Measurements from ENCODE around the gene AIFM1. TPM values are rescaled to one million over a fixed set of nuclear protein-coding genes. Genes with fewer than 3 reads are reported as not detected.
A peak's percentile ranks its signal among the peaks of the same experiment; 100 is the strongest.

The AIFM1 gene
- total RNA-seq, 1 experiment from 2014 or later, result 69.4 TPM

DNA sequence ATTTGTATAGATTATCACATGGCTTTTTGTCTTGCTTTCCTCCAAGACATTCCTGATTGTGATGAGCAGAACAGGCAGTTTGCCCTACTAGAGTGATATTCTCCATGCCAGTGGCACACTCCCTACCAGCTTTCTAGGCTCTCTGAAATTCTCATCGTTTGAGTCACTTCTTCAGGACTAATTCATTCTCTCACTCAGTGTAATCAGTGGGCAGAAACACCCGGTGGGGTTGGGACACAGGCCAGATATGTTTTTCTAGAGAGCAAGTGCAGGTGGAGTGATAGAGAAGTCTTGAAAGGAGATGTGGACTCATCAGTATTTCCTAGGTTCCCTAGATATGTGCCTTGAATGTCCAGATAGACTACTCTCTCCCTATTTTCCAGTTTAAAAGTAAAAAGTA lies 19.2 kb upstream of the AIFM1 start:
- H3K27me3 ChIP-seq (replicated peaks; ENCODE audit: insufficient read depth, low read depth, low read length, poor library complexity), result no peaks in the 10 kb centered on the region
- no peak for TF ChIP-seq EZH2 (IDR thresholded peaks at IDR 0.05; ENCODE audit: borderline replicate concordance, low read depth, low read length, poor library complexity, severe bottlenecking)
- ChIA-PET POLR2A (ENCODE audit: low non-redundant PET) (no interaction called here), CTCF (no interaction called here)
- H3K4me3 ChIP-seq (ENCODE audit: low read depth, low read length, poor library complexity, severe bottlenecking), result no peak overlapping the region
- no TSS peak for BruUV-seq (replicated peaks)
- H3K9me3 ChIP-seq (ENCODE audit: low read depth, low read length, poor library complexity, severe bottlenecking), result no peaks in the 10 kb centered on the region
- intact Hi-C loops (cut with micrococcal nuclease; ENCODE audit: unreplicated experiment), result no loop called here
- no peaks in the 10 kb centered on the region for H3K4me1 ChIP-seq (ENCODE audit: insufficient read depth, low read length, poor library complexity, severe bottlenecking)
- DNase-seq (ENCODE audit: low spot score), result no peak
- no peak overlapping the region for H3K27ac ChIP-seq (ENCODE audit: low read depth, low read length, poor library complexity, severe bottlenecking)
- no peaks in the 10 kb centered on the region for H3K36me3 ChIP-seq (ENCODE audit: insufficient read depth, low read length, poor library complexity, severe bottlenecking)

DNA sequence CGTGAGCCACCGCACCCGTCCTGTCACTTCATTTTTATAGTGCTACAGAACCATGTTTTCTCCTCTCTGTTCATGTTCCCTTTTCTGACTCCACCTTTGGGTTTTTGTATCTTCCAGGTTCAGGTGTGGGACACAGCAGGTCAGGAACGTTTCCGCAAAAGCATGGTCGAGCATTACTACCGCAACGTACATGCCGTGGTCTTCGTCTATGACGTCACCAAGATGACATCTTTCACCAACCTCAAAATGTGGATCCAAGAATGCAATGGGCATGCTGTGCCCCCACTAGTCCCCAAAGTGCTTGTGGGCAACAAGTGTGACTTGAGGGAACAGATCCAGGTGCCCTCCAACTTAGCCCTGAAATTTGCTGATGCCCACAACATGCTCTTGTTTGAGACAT lies 18.5 kb upstream of the AIFM1 start:
- Histone ChIP-seq H3K27ac (ENCODE audit: low read depth, low read length, poor library complexity, severe bottlenecking) (no peak overlapping the region), H3K4me1 (ENCODE audit: insufficient read depth, low read length, poor library complexity, severe bottlenecking) (no peaks in the 10 kb centered on the region), H3K9me3 (ENCODE audit: low read depth, low read length, poor library complexity, severe bottlenecking) (no peaks in the 10 kb centered on the region), H3K27me3 (replicated peaks; ENCODE audit: insufficient read depth, low read depth, low read length, poor library complexity) (no peaks in the 10 kb centered on the region), H3K4me3 (ENCODE audit: low read depth, low read length, poor library complexity, severe bottlenecking) (no peak overlapping the region), H3K36me3 (ENCODE audit: insufficient read depth, low read length, poor library complexity, severe bottlenecking) (no peaks in the 10 kb centered on the region)
- TF ChIP-seq EZH2 (IDR thresholded peaks at IDR 0.05; ENCODE audit: borderline replicate concordance, low read depth, low read length, poor library complexity, severe bottlenecking), result no peak
- TF ChIP-seq, protein P1, sequence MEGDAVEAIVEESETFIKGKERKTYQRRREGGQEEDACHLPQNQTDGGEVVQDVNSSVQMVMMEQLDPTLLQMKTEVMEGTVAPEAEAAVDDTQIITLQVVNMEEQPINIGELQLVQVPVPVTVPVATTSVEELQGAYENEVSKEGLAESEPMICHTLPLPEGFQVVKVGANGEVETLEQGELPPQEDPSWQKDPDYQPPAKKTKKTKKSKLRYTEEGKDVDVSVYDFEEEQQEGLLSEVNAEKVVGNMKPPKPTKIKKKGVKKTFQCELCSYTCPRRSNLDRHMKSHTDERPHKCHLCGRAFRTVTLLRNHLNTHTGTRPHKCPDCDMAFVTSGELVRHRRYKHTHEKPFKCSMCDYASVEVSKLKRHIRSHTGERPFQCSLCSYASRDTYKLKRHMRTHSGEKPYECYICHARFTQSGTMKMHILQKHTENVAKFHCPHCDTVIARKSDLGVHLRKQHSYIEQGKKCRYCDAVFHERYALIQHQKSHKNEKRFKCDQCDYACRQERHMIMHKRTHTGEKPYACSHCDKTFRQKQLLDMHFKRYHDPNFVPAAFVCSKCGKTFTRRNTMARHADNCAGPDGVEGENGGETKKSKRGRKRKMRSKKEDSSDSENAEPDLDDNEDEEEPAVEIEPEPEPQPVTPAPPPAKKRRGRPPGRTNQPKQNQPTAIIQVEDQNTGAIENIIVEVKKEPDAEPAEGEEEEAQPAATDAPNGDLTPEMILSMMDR (conservative IDR thresholded peaks at IDR 0.05; ENCODE audit: low read depth, low read length), result no peak
- POLR2A ChIA-PET (ENCODE audit: low non-redundant PET), result no interaction called here
- no peak for DNase-seq (ENCODE audit: low spot score)
- intact Hi-C loops (cut with micrococcal nuclease; ENCODE audit: unreplicated experiment), result no loop called here
- no TSS peak for BruUV-seq (replicated peaks)
- CTCF ChIA-PET, result no interaction called here

DNA sequence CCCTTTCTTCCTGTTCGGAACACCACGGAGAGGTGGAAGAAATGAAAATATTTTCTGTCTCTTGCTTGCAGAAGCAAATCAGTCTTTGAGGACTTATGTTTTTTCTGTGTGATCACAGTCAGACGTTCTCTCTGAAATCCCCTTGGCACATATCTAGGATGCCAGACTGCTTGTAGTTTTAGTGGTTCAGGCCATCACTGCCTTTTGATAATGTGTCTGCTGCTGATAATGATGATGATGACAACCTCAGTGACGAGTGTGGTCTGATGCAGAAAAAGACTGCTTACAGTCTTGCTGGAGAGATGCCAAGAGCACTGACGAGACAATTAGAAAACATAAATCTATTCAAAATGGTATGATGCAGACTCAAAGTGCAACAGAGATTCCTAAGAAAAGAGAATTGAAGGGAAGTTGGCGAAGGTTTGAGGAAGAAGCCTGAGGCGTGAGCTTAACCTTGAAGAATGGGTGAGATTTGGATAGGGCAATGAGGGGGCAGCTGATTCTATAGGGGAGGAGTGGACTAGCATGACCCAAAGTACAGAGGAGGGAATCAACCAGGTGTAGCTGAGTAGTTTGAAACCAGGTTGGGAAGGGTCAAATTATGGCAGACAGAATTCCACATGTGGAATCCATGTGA lies 14.1 kb upstream of the AIFM1 start:
- BruUV-seq (replicated peaks), result no TSS peak
- Histone ChIP-seq H3K4me1 (ENCODE audit: insufficient read depth, low read length, poor library complexity, severe bottlenecking) (peaks cover 3% of the 10 kb centered on the region), H3K27ac (ENCODE audit: low read depth, low read length, poor library complexity, severe bottlenecking) (peak overlapping the region; percentile 7), H3K9me3 (ENCODE audit: low read depth, low read length, poor library complexity, severe bottlenecking) (no peaks in the 10 kb centered on the region), H3K4me3 (ENCODE audit: low read depth, low read length, poor library complexity, severe bottlenecking) (no peak overlapping the region), H3K27me3 (replicated peaks; ENCODE audit: insufficient read depth, low read depth, low read length, poor library complexity) (no peaks in the 10 kb centered on the region), H3K36me3 (ENCODE audit: insufficient read depth, low read length, poor library complexity, severe bottlenecking) (no peaks in the 10 kb centered on the region)
- intact Hi-C loops (cut with micrococcal nuclease; ENCODE audit: unreplicated experiment), result no loop called here
- TF ChIP-seq, protein P1 (conservative IDR thresholded peaks at IDR 0.05; ENCODE audit: low read depth, low read length), result no peak
- no peak for TF ChIP-seq EZH2 (IDR thresholded peaks at IDR 0.05; ENCODE audit: borderline replicate concordance, low read depth, low read length, poor library complexity, severe bottlenecking)
- POLR2A ChIA-PET (ENCODE audit: low non-redundant PET), result no interaction called here
- DNase-seq (ENCODE audit: low spot score), result peak; percentile 31
- CTCF ChIA-PET, result no interaction called here

DNA sequence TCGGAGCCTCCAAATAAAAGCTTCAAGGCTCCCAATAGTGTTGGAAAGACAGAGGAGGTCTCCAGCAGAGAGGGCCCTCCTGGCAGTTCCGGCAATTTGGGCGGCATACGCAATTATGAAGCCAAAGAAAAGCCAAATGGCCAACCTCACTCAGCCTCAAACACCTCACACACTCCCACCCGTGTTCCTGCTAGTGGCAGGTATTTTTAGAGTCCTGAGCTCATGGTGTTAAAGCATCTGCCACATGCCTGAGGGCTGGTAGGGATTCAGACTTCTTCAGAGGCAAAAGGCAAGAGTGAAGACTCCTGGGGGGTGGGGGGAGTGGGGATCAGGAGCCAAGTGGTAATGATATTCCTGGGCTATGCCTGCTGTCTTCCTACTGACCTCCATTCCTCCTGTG lies 13.5 kb upstream of the AIFM1 start:
- no TSS peak for BruUV-seq (replicated peaks)
- intact Hi-C loops (cut with micrococcal nuclease; ENCODE audit: unreplicated experiment), result no loop called here
- DNase-seq (ENCODE audit: low spot score), result peak; percentile 38
- Histone ChIP-seq H3K27me3 (replicated peaks; ENCODE audit: insufficient read depth, low read depth, low read length, poor library complexity) (no peaks in the 10 kb centered on the region), H3K4me3 (ENCODE audit: low read depth, low read length, poor library complexity, severe bottlenecking) (no peak overlapping the region), H3K4me1 (ENCODE audit: insufficient read depth, low read length, poor library complexity, severe bottlenecking) (peaks cover 3% of the 10 kb centered on the region), H3K27ac (ENCODE audit: low read depth, low read length, poor library complexity, severe bottlenecking) (peak overlapping the region; percentile 7), H3K9me3 (ENCODE audit: low read depth, low read length, poor library complexity, severe bottlenecking) (no peaks in the 10 kb centered on the region), H3K36me3 (ENCODE audit: insufficient read depth, low read length, poor library complexity, severe bottlenecking) (no peaks in the 10 kb centered on the region)
- CTCF ChIA-PET, result no interaction called here
- no peak for TF ChIP-seq EZH2 (IDR thresholded peaks at IDR 0.05; ENCODE audit: borderline replicate concordance, low read depth, low read length, poor library complexity, severe bottlenecking)
- TF ChIP-seq, protein P1 (conservative IDR thresholded peaks at IDR 0.05; ENCODE audit: low read depth, low read length), result no peak
- POLR2A ChIA-PET (ENCODE audit: low non-redundant PET), result no interaction called here
